Measurements from ENCODE around the gene TTF2. TPM values are rescaled to one million over a fixed set of nuclear protein-coding genes. Genes with fewer than 3 reads are reported as not detected.

The TTF2 gene
- total RNA-seq, 1 experiment from 2014 or later = 46.6 TPM

DNA sequence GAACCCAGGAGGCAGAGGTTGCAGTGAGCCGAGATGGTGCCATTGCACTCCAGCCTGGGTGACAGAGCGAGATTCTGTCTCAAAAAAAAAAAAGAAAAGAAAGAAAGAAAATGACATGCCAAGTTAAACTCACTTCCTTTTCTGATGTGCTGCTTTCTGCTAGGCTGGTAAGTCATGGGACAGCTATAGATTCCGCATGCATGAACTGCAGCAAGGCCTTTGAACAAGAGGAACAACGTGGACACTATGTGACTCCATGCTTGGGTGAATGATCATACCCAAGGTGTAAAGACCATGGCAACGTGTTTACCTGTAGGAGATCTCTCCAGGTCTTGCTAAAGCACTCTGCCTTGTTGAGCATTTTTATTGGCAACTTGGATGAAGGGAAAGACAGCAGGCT is 10.3 kb upstream of the TTF2 start:
- Mint-ChIP-seq H3K4me1 (ENCODE audit: low read depth, unreplicated experiment) (peaks cover 20% of the 10 kb centered on the region), H3K27me3 (ENCODE audit: unreplicated experiment) (no peaks in the 10 kb centered on the region), H3K4me3 (ENCODE audit: low read depth, unreplicated experiment) (no peak overlapping the region), H3K27ac (ENCODE audit: unreplicated experiment) (no peak overlapping the region), H3K9me3 (ENCODE audit: low read depth, unreplicated experiment) (no peaks in the 10 kb centered on the region), H3K36me3 (ENCODE audit: insufficient read depth, unreplicated experiment) (peaks cover 5% of the 10 kb centered on the region)
- TF ChIP-seq CTCF (IDR thresholded peaks at IDR 0.05; ENCODE audit: unreplicated experiment) = no peak
- BruUV-seq (replicated peaks) = no TSS peak
- intact Hi-C loops (cut with micrococcal nuclease; ENCODE audit: unreplicated experiment) = loop anchor here (5.0 to 10.0 kb wide), 3 partner anchors 53 to 195 kb away; no protein-coding TSS in a partner anchor
- CTCF ChIA-PET = no interaction called here
- DNase-seq = no peak

- H3K4me1 Mint-ChIP-seq (ENCODE audit: low read depth, unreplicated experiment) = peaks cover 20% of the 10 kb centered on the region
- no TSS peak for BruUV-seq (replicated peaks)
- CTCF ChIA-PET = interaction anchor here (0.7 kb wide), 1 partner anchor 142 kb away, joined by 3 read pairs; the partner anchor contains the start of gene PTGFRN
- no peaks in the 10 kb centered on the region for H3K27me3 Mint-ChIP-seq (ENCODE audit: unreplicated experiment)
- DNase-seq = peak; percentile 11
- peak overlapping the region; percentile 46 for H3K27ac Mint-ChIP-seq (ENCODE audit: unreplicated experiment)
- H3K4me3 Mint-ChIP-seq (ENCODE audit: low read depth, unreplicated experiment) = peak overlapping the region; percentile 54
- no peak for TF ChIP-seq CTCF (IDR thresholded peaks at IDR 0.05; ENCODE audit: unreplicated experiment)
- no peaks in the 10 kb centered on the region for H3K9me3 Mint-ChIP-seq (ENCODE audit: low read depth, unreplicated experiment)
- peaks cover 5% of the 10 kb centered on the region for H3K36me3 Mint-ChIP-seq (ENCODE audit: insufficient read depth, unreplicated experiment)
- intact Hi-C loops (cut with micrococcal nuclease; ENCODE audit: unreplicated experiment) = loop anchor here (5.0 to 10.0 kb wide), 3 partner anchors 54 to 197 kb away; no protein-coding TSS in a partner anchor
Measured at GRCh38 chr1:117051224-117052064, 8.7 kb upstream of the TTF2 start.

GRCh38 chr1:117054068-117054467 is 6.1 kb upstream of the TTF2 start:
- H3K27ac Mint-ChIP-seq (ENCODE audit: unreplicated experiment) = no peak overlapping the region
- CTCF ChIA-PET = interaction anchor here (0.6 kb wide), 1 partner anchor 326 kb away, joined by 3 read pairs; no protein-coding TSS in a partner anchor
- intact Hi-C loops (cut with micrococcal nuclease; ENCODE audit: unreplicated experiment) = loop anchor here (5.0 to 10.0 kb wide), 3 partner anchors 57 to 199 kb away; no protein-coding TSS in a partner anchor
- no TSS peak for BruUV-seq (replicated peaks)
- no peak for TF ChIP-seq CTCF (IDR thresholded peaks at IDR 0.05; ENCODE audit: unreplicated experiment)
- H3K4me1 Mint-ChIP-seq (ENCODE audit: low read depth, unreplicated experiment) = peaks cover 20% of the 10 kb centered on the region
- H3K4me3 Mint-ChIP-seq (ENCODE audit: low read depth, unreplicated experiment) = no peak overlapping the region
- no peak for DNase-seq
- no peaks in the 10 kb centered on the region for H3K9me3 Mint-ChIP-seq (ENCODE audit: low read depth, unreplicated experiment)
- peaks cover 5% of the 10 kb centered on the region for H3K36me3 Mint-ChIP-seq (ENCODE audit: insufficient read depth, unreplicated experiment)
- no peaks in the 10 kb centered on the region for H3K27me3 Mint-ChIP-seq (ENCODE audit: unreplicated experiment)

DNA sequence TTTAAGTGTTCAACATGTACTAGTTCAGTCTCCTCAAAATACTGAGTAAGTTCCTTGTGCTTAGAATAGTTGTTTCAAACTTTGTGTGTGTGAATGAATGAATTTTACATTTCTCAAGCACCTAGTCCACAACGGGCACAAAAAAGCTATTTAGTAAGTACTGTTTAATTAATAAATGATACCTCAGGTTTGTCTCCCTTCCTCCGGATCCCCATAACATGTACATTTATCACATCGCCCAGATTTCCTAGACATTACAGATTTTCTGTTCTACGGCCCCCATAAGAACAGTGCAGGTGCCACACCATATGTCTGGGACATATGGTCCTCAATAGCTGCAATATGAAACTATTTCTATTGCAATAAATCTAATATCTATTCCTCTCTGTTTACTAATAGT is 1.3 kb upstream of the TTF2 start:
- no peak overlapping the region for H3K27ac Mint-ChIP-seq (ENCODE audit: unreplicated experiment)
- no peaks in the 10 kb centered on the region for H3K4me1 Mint-ChIP-seq (ENCODE audit: low read depth, unreplicated experiment)
- H3K9me3 Mint-ChIP-seq (ENCODE audit: low read depth, unreplicated experiment) = no peaks in the 10 kb centered on the region
- intact Hi-C loops (cut with micrococcal nuclease; ENCODE audit: unreplicated experiment) = loop anchor here (5.0 to 10.0 kb wide), 5 partner anchors 124 to 487 kb away; partner anchors contain the start of gene CD58
- no peak overlapping the region for H3K4me3 Mint-ChIP-seq (ENCODE audit: low read depth, unreplicated experiment)
- no peak for TF ChIP-seq CTCF (IDR thresholded peaks at IDR 0.05; ENCODE audit: unreplicated experiment)
- CTCF ChIA-PET = interaction anchor here (0.5 to 0.7 kb wide), 2 partner anchors 190 to 391 kb away, joined by 3 to 4 read pairs; partner anchors contain the start of gene IGSF3
- no peak for DNase-seq
- H3K36me3 Mint-ChIP-seq (ENCODE audit: insufficient read depth, unreplicated experiment) = no peaks in the 10 kb centered on the region
- BruUV-seq (replicated peaks) = no TSS peak
- H3K27me3 Mint-ChIP-seq (ENCODE audit: unreplicated experiment) = no peaks in the 10 kb centered on the region

Measured in Calu3 (cell line).